Fibroblast of upper back skin (primary cell): ENCODE results near the gene TPST1.
"Not testable (repeated sequence)": the region's sequence is repeated elsewhere in the genome, so short reads cannot be mapped to it uniquely, and the experiment has no call there.

Experiments
- DNase-seq: peaks from one replicate; pipeline ENCODE4 v3.0.0-alpha.2; 2013

TPST1 gene

GRCh38 chr7:66189695-66190503 lies 15.2 kb upstream of the TPST1 start:
- no peak for DNase-seq

- no peak for DNase-seq
Measured at GRCh38 chr7:66190504-66190857, 14.7 kb upstream of the TPST1 start.

GRCh38 chr7:66193146-66193725 lies 11.9 kb upstream of the TPST1 start:
- DNase-seq = no peak

- DNase-seq = no peak
Measured at GRCh38 chr7:66198469-66198868, 6.7 kb upstream of the TPST1 start.

GRCh38 chr7:66198956-66199355 lies 6.2 kb upstream of the TPST1 start:
- DNase-seq = no peak

- DNase-seq = no peak
Measured at GRCh38 chr7:66202441-66202840, 2.7 kb upstream of the TPST1 start.

GRCh38 chr7:66205741-66206090 lies 582 bp downstream of the TPST1 start:
- DNase-seq = no peak

GRCh38 chr7:66206119-66206933 lies 1.2 kb downstream of the TPST1 start:
- DNase-seq = no peak

- no peak for DNase-seq
Measured at GRCh38 chr7:66206934-66207240, 1.8 kb downstream of the TPST1 start.

GRCh38 chr7:66207540-66207939 lies 2.4 kb downstream of the TPST1 start:
- no peak for DNase-seq

- DNase-seq = no peak
Measured at GRCh38 chr7:66211429-66211828, 6.3 kb downstream of the TPST1 start.

GRCh38 chr7:66213637-66214036 lies 8.5 kb downstream of the TPST1 start:
- DNase-seq = peak; percentile 54

- no peak for DNase-seq
Measured at GRCh38 chr7:66216687-66217086, 11.6 kb downstream of the TPST1 start.

- no peak for DNase-seq
Measured at GRCh38 chr7:66219805-66220204, 14.7 kb downstream of the TPST1 start.

GRCh38 chr7:66221442-66221841 lies 16.3 kb downstream of the TPST1 start:
- DNase-seq = no peak

- DNase-seq = no peak
Measured at GRCh38 chr7:66227808-66228207, 22.7 kb downstream of the TPST1 start.

GRCh38 chr7:66231326-66232216 lies 26.4 kb downstream of the TPST1 start:
- not testable (repeated sequence) for DNase-seq

GRCh38 chr7:66233638-66234037 lies 28.5 kb downstream of the TPST1 start:
- no peak for DNase-seq

- no peak for DNase-seq
Measured at GRCh38 chr7:66236713-66237303, 31.7 kb downstream of the TPST1 start.

- no peak for DNase-seq
Measured at GRCh38 chr7:66237906-66238772, 33.0 kb downstream of the TPST1 start.

- no peak for DNase-seq
Measured at GRCh38 chr7:66238773-66239466, 33.8 kb downstream of the TPST1 start.
